HCT116 (cell line): ENCODE data around the gene TOLLIP. TPM values are rescaled to one million over a fixed set of nuclear protein-coding genes. Genes with fewer than 3 reads are reported as not detected.

Source experiments
- ATAC-seq: fragments of 200-7000 bp; cut with Tn5 transposase; 2 replicates; pipeline ENCODE4 v1.9.1; 2020; ENCODE audit warnings: mild to moderate bottlenecking, moderate library complexity
- BruUV-seq: library from RNA; stranded (reverse); fragments of 400-500 nt; replicated peaks from 2 replicates; lab custom pipeline; 2021; lab: Mats Ljungman, UMichigan
- CTCF ChIA-PET: fragments of 300-600 bp; sonication (Branson Sonifier 250); formaldehyde crosslinking; loops from one replicate; lab custom pipeline; 2021; ENCODE audit warnings: antibody characterized with exemption; lab: Charles Lee
- POLR2A ChIA-PET: fragments of 300-600, 350-600 bp; sonication (Branson Sonifier 250); formaldehyde crosslinking; loops from one replicate; lab custom pipeline; 2021; ENCODE audit warnings: antibody characterized with exemption; lab: Charles Lee
- RAD21 ChIA-PET, 2 experiments: fragments of 300-600 bp; sonication (Branson Sonifier 250); formaldehyde crosslinking; loops; one replicate each; lab custom pipeline; 2023; ENCODE audit warnings: low total read pairs in 2 of 2; ENCODE audit not compliant: uncharacterized antibody in 2 of 2, unreplicated experiment in 2 of 2, low non-redundant PET in 1 of 2; lab: Charles Lee
- DNase-seq: peaks from one replicate; pipeline ENCODE4 v3.0.0-alpha.2; 2010; ENCODE audit warnings: low read depth, low spot score
- H2AFZ ChIP-seq: fragments of 200-600 bp; shearing (Covaris generic), sonication (generic); 2 replicates; pipeline ENCODE4 v1.6.1; 2017; ENCODE audit warnings: low read depth, mixed run types, mixed read lengths, antibody characterized with exemption, low read length; ENCODE audit not compliant: poor library complexity, severe bottlenecking
- H3K27ac ChIP-seq: 2 replicates; pipeline ENCODE4 v1.5.1; 2012; ENCODE audit warnings: low read depth, low read length
- H3K27me3 ChIP-seq: fragments of 200-600 bp; sonication (generic); 2 replicates; pipeline ENCODE4 v1.6.1; 2016; ENCODE audit warnings: mixed run types, low read length, mixed read lengths; ENCODE audit not compliant: insufficient read depth
- H3K36me3 ChIP-seq, 2 experiments: fragments of 200-500 bp in 1 of 2; fragments of 200-600 bp in 1 of 2; sonication (Bioruptor generic) in 1 of 2; sonication (generic) in 1 of 2; 2 replicates each; pipeline versions ENCODE4 v1.5.1 to v1.6.1; 2014 to 2016; ENCODE audit warnings: low read length in 2 of 2, inconsistent platforms in 1 of 2, mixed read lengths in 1 of 2, mixed run types in 1 of 2; ENCODE audit not compliant: insufficient read depth in 2 of 2, control insufficient read depth in 1 of 2
- H3K4me1 ChIP-seq, 2 experiments: fragments of 200-600 bp in 1 of 2; sonication (generic) in 1 of 2; 2 replicates each; pipeline versions ENCODE4 v1.5.1 to v1.6.1; 2012 to 2017; ENCODE audit warnings: low read length in 2 of 2, inconsistent platforms in 1 of 2, mild to moderate bottlenecking in 1 of 2, mixed read lengths in 1 of 2, mixed run types in 1 of 2, moderate library complexity in 1 of 2; ENCODE audit not compliant: insufficient read depth in 2 of 2, control insufficient read depth in 1 of 2
- H3K4me2 ChIP-seq: fragments of 200-600 bp; sonication (generic); 2 replicates; pipeline ENCODE4 v1.6.1; 2017; ENCODE audit warnings: mixed run types, low read length, mixed read lengths
- H3K4me3 ChIP-seq, 2 experiments: fragments of 200-600 bp in 1 of 2; sonication (generic) in 1 of 2; replicated peaks in 1 of 2; 2 replicates each; pipeline ENCODE4 v1.5.1; 2011 to 2016; ENCODE audit warnings: low read length in 2 of 2, control low read depth in 1 of 2, low read depth in 1 of 2, mild to moderate bottlenecking in 1 of 2, mixed read lengths in 1 of 2, mixed run types in 1 of 2
- H3K79me2 ChIP-seq: fragments of 200-600 bp; sonication (generic); 2 replicates; pipeline ENCODE4 v1.6.1; 2017; ENCODE audit warnings: mild to moderate bottlenecking, mixed run types, low read length, moderate library complexity, mixed read lengths; ENCODE audit not compliant: insufficient read depth
- H3K9ac ChIP-seq: fragments of 200-600 bp; sonication (generic); 2 replicates; pipeline ENCODE4 v1.6.1; 2016; ENCODE audit warnings: low read length, mixed read lengths
- H3K9me2 ChIP-seq: fragments of 200-600 bp; sonication (generic), shearing (Covaris generic); 2 replicates; pipeline ENCODE4 v1.6.1; 2017; ENCODE audit warnings: mixed run types, mild to moderate bottlenecking, moderate library complexity; ENCODE audit not compliant: insufficient read depth
- H3K9me3 ChIP-seq, 2 experiments: fragments of 200-500 bp in 1 of 2; fragments of 200-600 bp in 1 of 2; sonication (Bioruptor generic) in 1 of 2; sonication (generic) in 1 of 2; 2 replicates each; pipeline ENCODE4 v1.6.1; 2014 to 2017; ENCODE audit warnings: low read length in 2 of 2, mixed read lengths in 2 of 2, inconsistent platforms in 1 of 2, low read depth in 1 of 2, mild to moderate bottlenecking in 1 of 2, mixed run types in 1 of 2, moderate library complexity in 1 of 2; ENCODE audit not compliant: control insufficient read depth in 1 of 2, insufficient read depth in 1 of 2
- H4K20me1 ChIP-seq: fragments of 200-600 bp; sonication (generic), shearing (Covaris generic); 2 replicates; pipeline ENCODE4 v1.6.1; 2017; ENCODE audit warnings: mixed run types, mild to moderate bottlenecking, moderate library complexity; ENCODE audit not compliant: insufficient read depth
- EGR1 ChIP-seq: IDR thresholded peaks from 2 replicates; pipeline ENCODE4 v1.6.1; 2012; ENCODE audit warnings: low read depth
- ELF1 ChIP-seq: IDR thresholded peaks from 2 replicates; pipeline ENCODE4 v1.6.1; 2012; ENCODE audit warnings: low read depth, borderline replicate concordance
- EZH2phosphoT487 ChIP-seq: fragments of 200-600 bp; IDR thresholded peaks from 2 replicates; pipeline ENCODE4 v1.6.1; 2018; ENCODE audit warnings: antibody characterized with exemption, borderline replicate concordance
- JUND ChIP-seq: IDR thresholded peaks from 2 replicates; pipeline ENCODE4 v1.6.1; 2012
- POLR2A ChIP-seq: IDR thresholded peaks from 2 replicates; pipeline ENCODE4 v1.7.0; 2011; ENCODE audit warnings: borderline replicate concordance; ENCODE audit not compliant: insufficient read depth, insufficient read length; ENCODE audit errors: extremely low read depth
- POLR2AphosphoS5 ChIP-seq: IDR thresholded peaks from 2 replicates; pipeline ENCODE4 v1.6.1; 2011; ENCODE audit warnings: mild to moderate bottlenecking, low read depth, low read length, moderate library complexity
- RAD21 ChIP-seq: IDR thresholded peaks from 2 replicates; pipeline ENCODE4 v1.6.1; 2012; ENCODE audit warnings: low read depth, mild to moderate bottlenecking
- REST ChIP-seq: IDR thresholded peaks from 2 replicates; pipeline ENCODE4 v1.6.1; 2012; ENCODE audit warnings: low read depth
- YY1 ChIP-seq: IDR thresholded peaks from 2 replicates; pipeline ENCODE4 v1.6.1; 2011; ENCODE audit warnings: low read length, low read depth, moderate library complexity, mild to moderate bottlenecking; ENCODE audit not compliant: insufficient replicate concordance; ENCODE audit errors: extremely low read depth
- ZFX ChIP-seq: fragments of 450-650 bp; IDR thresholded peaks from 2 replicates; pipeline ENCODE4 v1.6.1; 2017
- intact Hi-C: fragments of 100-400 bp; cut with micrococcal nuclease; formaldehyde crosslinking; loops from 2 replicates; pipeline ENCODE4 v1.10.0; 2022
- total RNA-seq: library from RNA; stranded (reverse); gene quantifications from one replicate; pipeline ENCODE4 v1.2.1, GENCODE V29; 2021; ENCODE audit not compliant: unreplicated experiment
- TF ChIP-seq, protein P1 (sequence below): IDR thresholded peaks from 2 replicates; pipeline ENCODE4 v1.6.1; 2012

Gene TOLLIP
- total RNA-seq, 1 experiment from 2014 or later = 28.5 TPM

DNA sequence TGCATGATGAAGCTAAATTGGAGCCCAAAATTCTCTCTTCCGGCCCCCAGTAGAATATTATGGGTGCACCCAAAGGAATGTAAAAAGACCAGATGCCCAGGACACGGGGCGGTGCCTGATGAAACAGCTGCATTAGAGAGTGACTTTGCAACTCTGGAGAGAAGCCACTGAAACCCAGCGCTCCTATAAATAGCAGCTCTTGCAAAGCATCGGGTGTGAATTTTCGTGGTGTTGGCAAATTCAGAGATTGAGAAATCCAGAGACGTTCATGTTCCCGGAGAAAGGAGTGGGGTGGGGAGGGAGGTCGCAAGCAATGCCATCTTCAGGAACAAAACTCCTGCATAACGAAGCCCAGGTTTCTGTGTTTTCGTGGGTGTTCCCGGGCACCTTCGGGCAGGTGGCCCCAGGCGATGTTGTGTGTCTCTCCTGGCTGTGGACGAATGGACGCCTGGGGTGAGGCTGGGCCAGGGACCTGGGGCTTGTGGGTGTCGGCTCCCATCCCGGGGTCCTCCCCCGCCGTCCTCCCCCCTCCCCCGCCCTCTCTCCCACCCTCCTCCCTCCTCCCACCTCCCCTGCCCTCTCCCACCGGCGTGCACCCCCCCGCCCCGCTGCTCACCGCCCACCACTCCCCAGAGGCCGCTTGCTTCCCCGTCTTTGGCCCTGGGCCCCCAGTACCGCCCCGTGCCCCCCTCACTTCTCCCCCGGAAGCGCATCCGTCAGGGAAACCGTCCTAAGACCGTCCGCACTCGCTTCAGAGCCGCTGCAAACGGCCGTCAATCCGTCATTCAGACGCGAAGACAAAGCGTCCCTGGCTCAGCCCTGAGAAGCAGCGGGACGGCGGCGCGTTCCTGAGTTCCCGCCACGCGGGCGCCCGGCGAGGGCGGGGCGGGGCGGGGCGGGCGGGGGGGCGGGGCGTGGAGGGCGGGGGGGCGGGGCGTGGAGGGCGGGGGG, 26.7 kb upstream of the TOLLIP start:
- TF ChIP-seq ELF1 (no peak), POLR2AphosphoS5 (peak; percentile 35; the same call in 1 of the 2 replicates), EZH2phosphoT487 (no peak), JUND (no peak), EGR1 (no peak)
- TF ChIP-seq, protein P1, sequence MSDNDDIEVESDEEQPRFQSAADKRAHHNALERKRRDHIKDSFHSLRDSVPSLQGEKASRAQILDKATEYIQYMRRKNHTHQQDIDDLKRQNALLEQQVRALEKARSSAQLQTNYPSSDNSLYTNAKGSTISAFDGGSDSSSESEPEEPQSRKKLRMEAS = peak; percentile 36; the same call in 1 of the 2 replicates
- intact Hi-C loops = no loop called here
- DNase-seq (no peak), ATAC-seq (peak; percentile 60)
- no peaks in the 10 kb centered on the region for H3K79me2 ChIP-seq
- peak overlapping the region; percentile 78 for H3K4me2 ChIP-seq
- ChIA-PET POLR2A (no interaction called here), RAD21 (interaction anchor here in 1 of 2 experiments (0.6 kb wide), 1 partner anchor 52 kb away, joined by 3 read pairs; no protein-coding TSS in a partner anchor), CTCF (no interaction called here)
- no peak overlapping the region for H2AFZ ChIP-seq
- no peak overlapping the region for H3K27ac ChIP-seq
- H3K9ac ChIP-seq = peak overlapping the region; percentile 25; the same call in 1 of the 2 replicates
- no peaks in the 10 kb centered on the region for H4K20me1 ChIP-seq
- H3K27me3 ChIP-seq = no peaks in the 10 kb centered on the region
- BruUV-seq = no TSS peak
- no peaks in the 10 kb centered on the region for H3K36me3 ChIP-seq
- peaks cover 9 to 11% of the 10 kb centered on the region in 2 experiments for H3K4me1 ChIP-seq
- no peaks in the 10 kb centered on the region for H3K9me2 ChIP-seq
- H3K9me3 ChIP-seq = no peaks in the 10 kb centered on the region
- H3K4me3 ChIP-seq = peak overlapping the region; percentile 33 to 36

DNA sequence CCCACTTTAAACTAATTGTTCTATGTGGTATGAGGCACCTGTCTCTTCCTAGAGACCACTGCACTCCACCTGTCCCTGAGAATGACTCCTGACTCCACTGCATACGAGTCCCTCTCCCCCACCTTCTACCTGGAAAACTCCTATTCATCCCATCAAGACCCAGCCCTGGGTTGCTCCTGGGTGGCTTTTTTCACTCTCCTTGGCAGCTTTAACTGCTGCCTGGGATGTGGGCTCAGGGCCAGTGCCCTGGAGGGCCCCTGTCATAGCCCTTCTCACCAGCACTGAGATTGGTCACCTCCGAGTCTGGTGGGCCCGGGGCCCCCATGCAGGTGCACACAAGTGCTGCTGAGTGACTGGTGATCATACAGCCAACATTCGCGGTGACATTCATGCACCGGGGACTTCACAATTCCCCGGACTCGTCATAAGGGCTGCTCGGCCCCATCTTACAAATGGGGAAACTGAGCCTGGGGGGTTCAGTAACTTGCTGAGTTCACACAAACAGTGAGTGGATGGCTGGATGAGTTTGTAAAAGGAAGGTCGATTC, 25.9 kb upstream of the TOLLIP start:
- H3K9ac ChIP-seq = no peak overlapping the region
- no peak for ATAC-seq
- no TSS peak for BruUV-seq
- H3K4me2 ChIP-seq = peak overlapping the region; percentile 78
- H3K36me3 ChIP-seq = no peaks in the 10 kb centered on the region
- ChIA-PET CTCF (no interaction called here), RAD21 (interaction anchor here in 1 of 2 experiments (0.6 kb wide), 1 partner anchor 51 kb away, joined by 3 read pairs; no protein-coding TSS in a partner anchor), POLR2A (no interaction called here)
- H3K4me1 ChIP-seq = peaks cover 9 to 11% of the 10 kb centered on the region in 2 experiments
- no peak overlapping the region for H2AFZ ChIP-seq
- H3K4me3 ChIP-seq = 0 out of 4 replicates have a peak overlapping the region, but pooled peaks of 1 of the 2 experiments have one; percentile 36
- H4K20me1 ChIP-seq = no peaks in the 10 kb centered on the region
- DNase-seq = no peak
- H3K27ac ChIP-seq = no peak overlapping the region
- no peaks in the 10 kb centered on the region for H3K9me3 ChIP-seq
- H3K9me2 ChIP-seq = no peaks in the 10 kb centered on the region
- H3K27me3 ChIP-seq = no peaks in the 10 kb centered on the region
- no peaks in the 10 kb centered on the region for H3K79me2 ChIP-seq
- TF ChIP-seq JUND = no peak
- no peak for TF ChIP-seq ELF1
- TF ChIP-seq, protein P1 = no peak
- TF ChIP-seq ZFX = no peak
- no peak for TF ChIP-seq REST
- no peak for TF ChIP-seq EZH2phosphoT487
- TF ChIP-seq YY1 = no peak
- TF ChIP-seq RAD21 = no peak
- TF ChIP-seq POLR2A = no peak
- TF ChIP-seq EGR1 = no peak
- intact Hi-C loops = no loop called here
